Gastrocnemius medialis (tissue), 4 donors: Measurements from ENCODE around the gene ATP5PB.

Experiments used
- POLR2A ChIP-seq, 2 donors: fragments of 450-650 bp; IDR thresholded peaks; one replicate each; pipeline ENCODE4 v1.6.1; 2017; ENCODE audit warnings: antibody characterized with exemption in 2 of 2, mild to moderate bottlenecking in 2 of 2, moderate library complexity in 2 of 2
- TF ChIP-seq, protein P1 (sequence below), 5 experiments: fragments of 450-650 bp in 3 of 5; fragments of 200-600 bp in 2 of 5; sonication (generic) in 2 of 5; IDR thresholded peaks in 4 of 5; conservative IDR thresholded peaks in 1 of 5; 1 replicate in 4 of 5; 2 replicates in 1 of 5; pipeline ENCODE4 v1.5.1; 2016 to 2019; ENCODE audit warnings: antibody characterized with exemption in 5 of 5, mild to moderate bottlenecking in 3 of 5, moderate library complexity in 3 of 5

- TF ChIP-seq, protein P1, sequence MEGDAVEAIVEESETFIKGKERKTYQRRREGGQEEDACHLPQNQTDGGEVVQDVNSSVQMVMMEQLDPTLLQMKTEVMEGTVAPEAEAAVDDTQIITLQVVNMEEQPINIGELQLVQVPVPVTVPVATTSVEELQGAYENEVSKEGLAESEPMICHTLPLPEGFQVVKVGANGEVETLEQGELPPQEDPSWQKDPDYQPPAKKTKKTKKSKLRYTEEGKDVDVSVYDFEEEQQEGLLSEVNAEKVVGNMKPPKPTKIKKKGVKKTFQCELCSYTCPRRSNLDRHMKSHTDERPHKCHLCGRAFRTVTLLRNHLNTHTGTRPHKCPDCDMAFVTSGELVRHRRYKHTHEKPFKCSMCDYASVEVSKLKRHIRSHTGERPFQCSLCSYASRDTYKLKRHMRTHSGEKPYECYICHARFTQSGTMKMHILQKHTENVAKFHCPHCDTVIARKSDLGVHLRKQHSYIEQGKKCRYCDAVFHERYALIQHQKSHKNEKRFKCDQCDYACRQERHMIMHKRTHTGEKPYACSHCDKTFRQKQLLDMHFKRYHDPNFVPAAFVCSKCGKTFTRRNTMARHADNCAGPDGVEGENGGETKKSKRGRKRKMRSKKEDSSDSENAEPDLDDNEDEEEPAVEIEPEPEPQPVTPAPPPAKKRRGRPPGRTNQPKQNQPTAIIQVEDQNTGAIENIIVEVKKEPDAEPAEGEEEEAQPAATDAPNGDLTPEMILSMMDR (IDR thresholded peaks at IDR 0.05 in 4 of 5, conservative IDR thresholded peaks at IDR 0.05 in 1 of 5) = no peak
- TF ChIP-seq POLR2A (IDR thresholded peaks at IDR 0.05) = no peak
Observed at GRCh38 chr1:111474106-111474505, 24.8 kb downstream of the ATP5PB start.
